Activated CD8-positive, alpha-beta memory T cell treated with anti-CD3 and anti-CD28 coated beads for 4 hours (primary cell): ENCODE measurements around the gene C11orf91.
"Not testable (repeated sequence)": the region's sequence is repeated elsewhere in the genome, so short reads cannot be mapped to it uniquely, and the experiment has no call there.

Experiments
- DNase-seq, 2 donors: peaks; one replicate each; pipeline ENCODE4 v3.0.0-alpha.2; 2020; ENCODE audit warnings: low read depth in 2 of 2

Gene C11orf91

GRCh38 chr11:33721984-33722383, 21.4 kb upstream of the C11orf91 start:
- DNase-seq: no peak

- DNase-seq: no peak
Observed at GRCh38 chr11:33721426-33721825, 20.8 kb upstream of the C11orf91 start.

- no peak for DNase-seq
Observed at GRCh38 chr11:33719587-33719986, 19.0 kb upstream of the C11orf91 start.

GRCh38 chr11:33718440-33718839, 17.8 kb upstream of the C11orf91 start:
- no peak for DNase-seq

GRCh38 chr11:33716243-33716642, 15.6 kb upstream of the C11orf91 start:
- no peak for DNase-seq

GRCh38 chr11:33713856-33714398, 13.3 kb upstream of the C11orf91 start:
- DNase-seq: no peak

- DNase-seq: no peak
Observed at GRCh38 chr11:33713151-33713855, 12.7 kb upstream of the C11orf91 start.

- DNase-seq: no peak
Observed at GRCh38 chr11:33712436-33712835, 11.8 kb upstream of the C11orf91 start.

- DNase-seq: no peak
Observed at GRCh38 chr11:33709466-33709865, 8.8 kb upstream of the C11orf91 start.

- no peak for DNase-seq
Observed at GRCh38 chr11:33708985-33709384, 8.4 kb upstream of the C11orf91 start.

GRCh38 chr11:33707831-33708230, 7.2 kb upstream of the C11orf91 start:
- DNase-seq: not testable (repeated sequence)

GRCh38 chr11:33706966-33707365, 6.3 kb upstream of the C11orf91 start:
- DNase-seq: no peak

GRCh38 chr11:33706546-33706945, 5.9 kb upstream of the C11orf91 start:
- DNase-seq: no peak

GRCh38 chr11:33704240-33705002, 3.8 kb upstream of the C11orf91 start:
- DNase-seq: no peak

GRCh38 chr11:33703788-33704187, 3.2 kb upstream of the C11orf91 start:
- DNase-seq: no peak

GRCh38 chr11:33703234-33703633, 2.6 kb upstream of the C11orf91 start:
- DNase-seq: no peak

GRCh38 chr11:33701302-33702230, 940 bp upstream of the C11orf91 start:
- no peak for DNase-seq

GRCh38 chr11:33700063-33700501, 544 bp downstream of the C11orf91 start:
- DNase-seq: no peak

- no peak for DNase-seq
Observed at GRCh38 chr11:33699515-33700062, 1.0 kb downstream of the C11orf91 start.

GRCh38 chr11:33698921-33699320, 1.7 kb downstream of the C11orf91 start:
- no peak for DNase-seq

GRCh38 chr11:33697997-33698396, 2.6 kb downstream of the C11orf91 start:
- DNase-seq: no peak
